GM19043 (cell line): ENCODE data around the gene SGO2.
A peak's percentile ranks its signal among the peaks of the same experiment; 100 is the strongest.

ENCODE experiments used
- ATAC-seq: cut with Tn5 transposase; IDR thresholded peaks from one replicate; pipeline ENCODE4 v1.9.1; 2021; ENCODE audit warnings: low read depth; ENCODE audit not compliant: unreplicated experiment

Gene SGO2

GRCh38 chr2:200525882-200526651 is at the start of gene SGO2:
Gene SGO2, plus strand, starts transcription at chr2:200526207. Its CDS starts 6,769 bp downstream, at chr2:200532976.
- peak; percentile 99 for ATAC-seq

- ATAC-seq, result no peak
Observed at GRCh38 chr2:200476836-200477235, 49.2 kb upstream of the SGO2 start.

- ATAC-seq, result no peak
Observed at GRCh38 chr2:200477667-200478131, 48.3 kb upstream of the SGO2 start.

- no peak for ATAC-seq
Observed at GRCh38 chr2:200479692-200480265, 46.2 kb upstream of the SGO2 start.

- ATAC-seq, result peak; percentile 65
Observed at GRCh38 chr2:200482194-200482593, 43.8 kb upstream of the SGO2 start.

GRCh38 chr2:200483729-200484198 is 42.2 kb upstream of the SGO2 start:
- peak; percentile 46 for ATAC-seq

- no peak for ATAC-seq
Observed at GRCh38 chr2:200484934-200485333, 41.1 kb upstream of the SGO2 start.

GRCh38 chr2:200486529-200486928 is 39.5 kb upstream of the SGO2 start:
- no peak for ATAC-seq

GRCh38 chr2:200488169-200488568 is 37.8 kb upstream of the SGO2 start:
- ATAC-seq, result no peak

- ATAC-seq, result no peak
Observed at GRCh38 chr2:200490001-200490400, 36.0 kb upstream of the SGO2 start.

- ATAC-seq, result no peak
Observed at GRCh38 chr2:200492656-200493055, 33.4 kb upstream of the SGO2 start.

GRCh38 chr2:200494048-200494447 is 32.0 kb upstream of the SGO2 start:
- no peak for ATAC-seq

GRCh38 chr2:200496696-200497095 is 29.3 kb upstream of the SGO2 start:
- no peak for ATAC-seq

- no peak for ATAC-seq
Observed at GRCh38 chr2:200498402-200499162, 27.4 kb upstream of the SGO2 start.

- ATAC-seq, result no peak
Observed at GRCh38 chr2:200502196-200502595, 23.8 kb upstream of the SGO2 start.

- ATAC-seq, result no peak
Observed at GRCh38 chr2:200506679-200507078, 19.3 kb upstream of the SGO2 start.

GRCh38 chr2:200507179-200507578 is 18.8 kb upstream of the SGO2 start:
- no peak for ATAC-seq

- no peak for ATAC-seq
Observed at GRCh38 chr2:200509235-200509611, 16.8 kb upstream of the SGO2 start.

- peak; percentile 97 for ATAC-seq
Observed at GRCh38 chr2:200509612-200510433, 16.2 kb upstream of the SGO2 start, which contains the start of gene KCTD18. Gene KCTD18, minus strand, starts transcription at chr2:200510068. Its CDS starts 3,052 bp downstream, at chr2:200507016.

- ATAC-seq, result no peak
Observed at GRCh38 chr2:200515155-200515554, 10.9 kb upstream of the SGO2 start.
